ENCODE measurements around the gene KCTD21. TPM values are rescaled to one million over a fixed set of nuclear protein-coding genes. Genes with fewer than 3 reads are reported as not detected.
"Not testable (repeated sequence)": the region's sequence is repeated elsewhere in the genome, so short reads cannot be mapped to it uniquely, and the experiment has no call there.

The KCTD21 gene
- total RNA-seq, 1 experiment from 2014 or later: 10.2 TPM

- intact Hi-C loops (cut with micrococcal nuclease): no loop called here
- no peak for DNase-seq (ENCODE audit: unreplicated experiment)
- H3K27me3 Mint-ChIP-seq (ENCODE audit: insufficient read depth, unreplicated experiment): no peaks in the 10 kb centered on the region
- POLR2A ChIA-PET: no interaction called here
- H3K27ac Mint-ChIP-seq (ENCODE audit: low read depth, unreplicated experiment): no peak overlapping the region
- no peaks in the 10 kb centered on the region for H3K9me3 Mint-ChIP-seq (ENCODE audit: unreplicated experiment)
- no peak overlapping the region for H3K4me3 Mint-ChIP-seq (ENCODE audit: unreplicated experiment)
- no TSS peak for BruUV-seq (replicated peaks)
- TF ChIP-seq CTCF (IDR thresholded peaks at IDR 0.05; ENCODE audit: unreplicated experiment): no peak
- H3K4me1 Mint-ChIP-seq (ENCODE audit: insufficient read depth, unreplicated experiment): no peaks in the 10 kb centered on the region
- no peaks in the 10 kb centered on the region for H3K36me3 Mint-ChIP-seq (ENCODE audit: insufficient read depth, unreplicated experiment)
- CTCF ChIA-PET: interaction anchor here (6.5 kb wide), 1 partner anchor 340 kb away, joined by 98 read pairs; no protein-coding TSS in a partner anchor
These were observed 36.1 kb upstream of the KCTD21 start for GRCh38 chr11:78224506-78224905.

- H3K36me3 Mint-ChIP-seq (ENCODE audit: insufficient read depth, unreplicated experiment): no peaks in the 10 kb centered on the region
- intact Hi-C loops (cut with micrococcal nuclease): no loop called here
- H3K4me3 Mint-ChIP-seq (ENCODE audit: unreplicated experiment): no peak overlapping the region
- CTCF ChIA-PET: interaction anchor here (6.5 kb wide), 1 partner anchor 342 kb away, joined by 98 read pairs; no protein-coding TSS in a partner anchor
- H3K4me1 Mint-ChIP-seq (ENCODE audit: insufficient read depth, unreplicated experiment): no peaks in the 10 kb centered on the region
- no peak for DNase-seq (ENCODE audit: unreplicated experiment)
- H3K9me3 Mint-ChIP-seq (ENCODE audit: unreplicated experiment): no peaks in the 10 kb centered on the region
- H3K27me3 Mint-ChIP-seq (ENCODE audit: insufficient read depth, unreplicated experiment): no peaks in the 10 kb centered on the region
- no TSS peak for BruUV-seq (replicated peaks)
- no peak for TF ChIP-seq CTCF (IDR thresholded peaks at IDR 0.05; ENCODE audit: unreplicated experiment)
- POLR2A ChIA-PET: interaction anchor here (1.1 kb wide), 1 partner anchor 21 kb away, joined by 3 read pairs; no protein-coding TSS in a partner anchor
- no peak overlapping the region for H3K27ac Mint-ChIP-seq (ENCODE audit: low read depth, unreplicated experiment)
These were observed 35.0 kb upstream of the KCTD21 start for GRCh38 chr11:78223320-78223954.

- POLR2A ChIA-PET: interaction anchor here (1.1 kb wide), 1 partner anchor 22 kb away, joined by 3 read pairs; no protein-coding TSS in a partner anchor
- intact Hi-C loops (cut with micrococcal nuclease): not testable (repeated sequence)
These were observed 34.3 kb upstream of the KCTD21 start for GRCh38 chr11:78222726-78223125.

GRCh38 chr11:78221396-78222315, 33.2 kb upstream of the KCTD21 start:
- TF ChIP-seq CTCF (IDR thresholded peaks at IDR 0.05; ENCODE audit: unreplicated experiment): no peak
- no peaks in the 10 kb centered on the region for H3K9me3 Mint-ChIP-seq (ENCODE audit: unreplicated experiment)
- ChIA-PET POLR2A (interaction anchor here (0.6 kb wide), 1 partner anchor 28 kb away, joined by 3 read pairs; no protein-coding TSS in a partner anchor), CTCF (interaction anchor here (1.4 kb wide), 1 partner anchor 343 kb away, joined by 6 read pairs; no protein-coding TSS in a partner anchor)
- no peak for DNase-seq (ENCODE audit: unreplicated experiment)
- intact Hi-C loops (cut with micrococcal nuclease): no loop called here
- H3K36me3 Mint-ChIP-seq (ENCODE audit: insufficient read depth, unreplicated experiment): peaks cover 2% of the 10 kb centered on the region
- H3K4me3 Mint-ChIP-seq (ENCODE audit: unreplicated experiment): no peak overlapping the region
- H3K27me3 Mint-ChIP-seq (ENCODE audit: insufficient read depth, unreplicated experiment): no peaks in the 10 kb centered on the region
- peaks cover 6% of the 10 kb centered on the region for H3K4me1 Mint-ChIP-seq (ENCODE audit: insufficient read depth, unreplicated experiment)
- no peak overlapping the region for H3K27ac Mint-ChIP-seq (ENCODE audit: low read depth, unreplicated experiment)
- no TSS peak for BruUV-seq (replicated peaks)

More at GRCh38 chr11:78222726-78223125, 34.3 kb upstream of the KCTD21 start:
- not testable (repeated sequence) for H3K4me3 Mint-ChIP-seq (ENCODE audit: unreplicated experiment); DNase-seq (ENCODE audit: unreplicated experiment); BruUV-seq (replicated peaks); H3K4me1 Mint-ChIP-seq (ENCODE audit: insufficient read depth, unreplicated experiment); H3K9me3 Mint-ChIP-seq (ENCODE audit: unreplicated experiment); H3K36me3 Mint-ChIP-seq (ENCODE audit: insufficient read depth, unreplicated experiment); H3K27me3 Mint-ChIP-seq (ENCODE audit: insufficient read depth, unreplicated experiment); H3K27ac Mint-ChIP-seq (ENCODE audit: low read depth, unreplicated experiment)
- CTCF ChIA-PET: interaction anchor here (0.6 kb wide), 1 partner anchor 197 kb away, joined by 3 read pairs; no protein-coding TSS in a partner anchor

Measured in MCF 10A (cell line).